Caco-2 (cell line): Measurements from ENCODE around the gene TMEM41A. TPM values are rescaled to one million over a fixed set of nuclear protein-coding genes. Genes with fewer than 3 reads are reported as not detected.

Experiments
- BruUV-seq: library from RNA; stranded (reverse); fragments of 400-500 nt; replicated peaks from 2 replicates; lab custom pipeline; 2021; lab: Mats Ljungman, UMichigan
- CTCF ChIA-PET: fragments of 300-600 bp; sonication (Branson Sonifier 250); formaldehyde crosslinking; loops from one replicate; lab custom pipeline; 2022; ENCODE audit warnings: antibody characterized with exemption; lab: Charles Lee
- POLR2A ChIA-PET: fragments of 300-600 bp; sonication (Branson Sonifier 250); formaldehyde crosslinking; loops from one replicate; lab custom pipeline; 2022; ENCODE audit warnings: antibody characterized with exemption; lab: Charles Lee
- DNase-seq, 2 experiments: peaks; one replicate each; pipeline versions ENCODE4 v3.0.0 to v3.0.0-alpha.2; 2020 to 2022
- H3K27me3 ChIP-seq: replicated peaks from 2 replicates; pipeline ENCODE4 v1.6.0; 2011; ENCODE audit warnings: low read length; ENCODE audit not compliant: control insufficient read depth, insufficient read depth
- H3K36me3 ChIP-seq: 2 replicates; pipeline ENCODE4 v1.5.1; 2011; ENCODE audit warnings: low read length; ENCODE audit not compliant: control insufficient read depth, insufficient read depth
- H3K4me1 ChIP-seq: fragments of 250-450 bp; sonication (Bioruptor Pico); 2 replicates; pipeline ENCODE4 v1.5.1; 2020; ENCODE audit warnings: mild to moderate bottlenecking
- H3K4me3 ChIP-seq: 2 replicates; pipeline ENCODE4 v1.5.1; 2011; ENCODE audit warnings: low read depth, mild to moderate bottlenecking, control low read depth, low read length
- H3K9me3 ChIP-seq: fragments of 250-450 bp; sonication (Bioruptor Pico); 2 replicates; pipeline ENCODE4 v1.5.1; 2020; ENCODE audit warnings: mild to moderate bottlenecking, moderate library complexity
- H3K27ac Mint-ChIP-seq: one replicate; pipeline ENCODE4 v1.8.0; 2022; ENCODE audit warnings: mixed read lengths; ENCODE audit not compliant: unreplicated experiment
- H3K27me3 Mint-ChIP-seq: one replicate; pipeline ENCODE4 v1.8.0; 2022; ENCODE audit warnings: mixed read lengths; ENCODE audit not compliant: insufficient read depth, unreplicated experiment
- H3K36me3 Mint-ChIP-seq: one replicate; pipeline ENCODE4 v1.8.0; 2022; ENCODE audit warnings: mild to moderate bottlenecking, mixed read lengths; ENCODE audit not compliant: insufficient read depth, unreplicated experiment
- H3K4me1 Mint-ChIP-seq: one replicate; pipeline ENCODE4 v1.8.0; 2022; ENCODE audit warnings: low read depth, mixed read lengths; ENCODE audit not compliant: unreplicated experiment
- H3K4me3 Mint-ChIP-seq: one replicate; pipeline ENCODE4 v1.8.0; 2022; ENCODE audit warnings: mild to moderate bottlenecking, moderate library complexity, mixed read lengths; ENCODE audit not compliant: unreplicated experiment
- H3K9me3 Mint-ChIP-seq: one replicate; pipeline ENCODE4 v1.8.0; 2022; ENCODE audit warnings: mixed read lengths; ENCODE audit not compliant: unreplicated experiment
- intact Hi-C: fragments of 100-400 bp; cut with micrococcal nuclease; formaldehyde crosslinking; loops from one replicate; pipeline ENCODE4 v1.10.0; 2022; ENCODE audit not compliant: unreplicated experiment
- total RNA-seq: library from RNA; stranded (reverse); gene quantifications from 2 replicates; pipeline ENCODE4 v1.2.3, GENCODE V29; 2022
- TF ChIP-seq, protein P1 (sequence below), 2 experiments: fragments of 200-600 bp in 1 of 2; IDR thresholded peaks; 1 replicate in 1 of 2; 2 replicates in 1 of 2; pipeline versions ENCODE4 v1.5.1 to v1.8.0; 2011 to 2022; ENCODE audit warnings: antibody characterized with exemption in 1 of 2, control low read depth in 1 of 2, inconsistent platforms in 1 of 2, low read depth in 1 of 2, low read length in 1 of 2, mild to moderate bottlenecking in 1 of 2, moderate library complexity in 1 of 2; ENCODE audit not compliant: insufficient read depth in 1 of 2, severe bottlenecking in 1 of 2, unreplicated experiment in 1 of 2

The TMEM41A gene
- total RNA-seq, 1 experiment from 2014 or later: 39.4 TPM

DNA sequence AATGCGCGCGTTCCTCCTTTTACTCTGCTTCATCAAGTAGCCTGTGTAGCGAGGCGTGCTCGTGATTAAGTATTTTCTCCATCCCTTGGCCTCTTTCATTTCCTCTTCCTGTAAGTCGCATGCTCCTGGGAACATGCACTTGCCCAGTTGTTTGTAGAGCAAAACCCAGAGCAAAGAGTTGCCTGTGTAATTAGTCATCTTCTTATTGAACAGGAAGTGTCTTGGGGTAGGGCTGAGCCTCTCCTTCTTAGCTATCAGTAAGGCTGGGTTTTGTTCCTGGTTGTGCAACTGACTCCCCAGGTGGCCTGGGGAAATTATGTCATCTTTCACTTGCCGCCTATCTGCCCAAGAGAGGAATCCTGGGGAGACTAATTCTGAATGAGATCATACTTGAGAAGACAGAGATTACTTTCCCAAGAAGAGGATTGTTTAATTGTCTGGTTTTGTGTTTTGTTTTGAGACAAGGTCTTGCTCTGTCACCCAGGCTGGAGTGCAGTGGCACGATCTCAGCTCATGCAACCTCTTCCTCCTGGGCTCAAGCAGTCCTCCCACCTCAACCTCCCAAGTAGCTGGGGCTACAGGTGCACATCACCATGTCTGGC is 38.6 kb upstream of the TMEM41A start:
- Histone ChIP-seq H3K9me3 (no peaks in the 10 kb centered on the region), H3K36me3 (no peaks in the 10 kb centered on the region), H3K27me3 (no peaks in the 10 kb centered on the region), H3K4me1 (peaks cover 14% of the 10 kb centered on the region), H3K4me3 (no peak overlapping the region)
- Mint-ChIP-seq H3K36me3 (no peaks in the 10 kb centered on the region), H3K27ac (peak overlapping the region; percentile 78), H3K4me3 (peak overlapping the region; percentile 51), H3K4me1 (peaks cover 5% of the 10 kb centered on the region), H3K9me3 (no peaks in the 10 kb centered on the region), H3K27me3 (no peaks in the 10 kb centered on the region)
- TF ChIP-seq, protein P1, sequence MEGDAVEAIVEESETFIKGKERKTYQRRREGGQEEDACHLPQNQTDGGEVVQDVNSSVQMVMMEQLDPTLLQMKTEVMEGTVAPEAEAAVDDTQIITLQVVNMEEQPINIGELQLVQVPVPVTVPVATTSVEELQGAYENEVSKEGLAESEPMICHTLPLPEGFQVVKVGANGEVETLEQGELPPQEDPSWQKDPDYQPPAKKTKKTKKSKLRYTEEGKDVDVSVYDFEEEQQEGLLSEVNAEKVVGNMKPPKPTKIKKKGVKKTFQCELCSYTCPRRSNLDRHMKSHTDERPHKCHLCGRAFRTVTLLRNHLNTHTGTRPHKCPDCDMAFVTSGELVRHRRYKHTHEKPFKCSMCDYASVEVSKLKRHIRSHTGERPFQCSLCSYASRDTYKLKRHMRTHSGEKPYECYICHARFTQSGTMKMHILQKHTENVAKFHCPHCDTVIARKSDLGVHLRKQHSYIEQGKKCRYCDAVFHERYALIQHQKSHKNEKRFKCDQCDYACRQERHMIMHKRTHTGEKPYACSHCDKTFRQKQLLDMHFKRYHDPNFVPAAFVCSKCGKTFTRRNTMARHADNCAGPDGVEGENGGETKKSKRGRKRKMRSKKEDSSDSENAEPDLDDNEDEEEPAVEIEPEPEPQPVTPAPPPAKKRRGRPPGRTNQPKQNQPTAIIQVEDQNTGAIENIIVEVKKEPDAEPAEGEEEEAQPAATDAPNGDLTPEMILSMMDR (IDR thresholded peaks at IDR 0.05; ENCODE audit: insufficient read depth in 1 of 2, low read depth in 1 of 2, low read length in 1 of 2, severe bottlenecking in 1 of 2, unreplicated experiment in 1 of 2): no peak
- BruUV-seq: no TSS peak
- ChIA-PET POLR2A (interaction anchor here (1.1 kb wide), 1 partner anchor 48 kb away, joined by 4 read pairs; no protein-coding TSS in a partner anchor), CTCF (no interaction called here)
- DNase-seq: peak; percentile 79 to 84
- intact Hi-C loops: no loop called here

DNA sequence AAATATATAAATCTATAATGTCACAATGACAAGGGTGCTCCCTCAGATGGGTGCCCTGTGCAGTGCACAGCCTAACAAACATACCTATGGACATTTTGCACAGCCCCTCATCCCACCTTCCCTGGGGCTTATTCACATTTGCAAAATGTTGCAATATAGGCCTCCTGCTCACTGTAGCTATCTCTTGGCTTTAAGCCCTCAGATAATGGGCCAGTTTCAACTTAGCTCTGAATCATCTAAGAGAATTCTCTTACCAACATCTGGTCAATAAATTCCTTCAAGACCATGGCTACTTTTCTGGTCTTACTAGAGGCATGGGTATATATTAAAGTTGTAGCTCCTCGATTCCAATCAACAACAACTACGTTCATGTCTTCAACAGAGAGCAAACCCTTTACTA is 35.7 kb upstream of the TMEM41A start:
- Mint-ChIP-seq H3K4me1 (no peaks in the 10 kb centered on the region), H3K27ac (no peak overlapping the region), H3K9me3 (no peaks in the 10 kb centered on the region), H3K27me3 (no peaks in the 10 kb centered on the region), H3K4me3 (no peak overlapping the region), H3K36me3 (no peaks in the 10 kb centered on the region)
- H3K4me1 ChIP-seq: peaks cover 14% of the 10 kb centered on the region
- intact Hi-C loops: no loop called here
- TF ChIP-seq, protein P1 (IDR thresholded peaks at IDR 0.05; ENCODE audit: insufficient read depth in 1 of 2, low read depth in 1 of 2, low read length in 1 of 2, severe bottlenecking in 1 of 2, unreplicated experiment in 1 of 2): no peak
- DNase-seq: no peak
- no peaks in the 10 kb centered on the region for H3K36me3 ChIP-seq
- no peaks in the 10 kb centered on the region for H3K9me3 ChIP-seq
- BruUV-seq: no TSS peak
- no peak overlapping the region for H3K4me3 ChIP-seq
- H3K27me3 ChIP-seq: no peaks in the 10 kb centered on the region
- ChIA-PET POLR2A (no interaction called here), CTCF (no interaction called here)

DNA sequence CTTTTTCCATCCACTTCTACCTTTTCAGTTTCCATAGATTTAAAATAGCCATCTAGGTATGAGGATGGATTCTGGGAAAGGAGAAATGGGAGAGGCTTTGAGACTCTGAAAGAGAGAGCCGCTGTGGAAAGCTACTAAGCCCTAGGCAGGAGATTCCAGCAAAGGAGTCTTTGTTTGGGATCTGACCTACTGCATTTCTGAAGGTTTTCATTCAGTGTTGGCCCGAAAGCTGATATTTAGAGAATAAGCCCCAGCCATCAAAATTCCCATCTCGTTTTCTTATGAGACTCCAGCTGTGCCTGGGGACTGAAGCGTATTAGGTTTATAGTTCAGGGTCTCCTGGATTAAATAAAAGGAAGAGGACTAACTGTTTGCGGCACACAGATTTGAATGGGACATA is 34.1 kb upstream of the TMEM41A start:
- Mint-ChIP-seq H3K27me3 (no peaks in the 10 kb centered on the region), H3K36me3 (no peaks in the 10 kb centered on the region), H3K4me3 (no peak overlapping the region), H3K4me1 (peaks cover 2% of the 10 kb centered on the region), H3K27ac (no peak overlapping the region), H3K9me3 (no peaks in the 10 kb centered on the region)
- ChIA-PET POLR2A (no interaction called here), CTCF (no interaction called here)
- DNase-seq: no peak
- intact Hi-C loops: no loop called here
- no peaks in the 10 kb centered on the region for H3K9me3 ChIP-seq
- no peaks in the 10 kb centered on the region for H3K27me3 ChIP-seq
- no peak overlapping the region for H3K4me3 ChIP-seq
- BruUV-seq: no TSS peak
- TF ChIP-seq, protein P1 (IDR thresholded peaks at IDR 0.05; ENCODE audit: insufficient read depth in 1 of 2, low read depth in 1 of 2, low read length in 1 of 2, severe bottlenecking in 1 of 2, unreplicated experiment in 1 of 2): no peak
- peaks cover 13% of the 10 kb centered on the region for H3K4me1 ChIP-seq
- H3K36me3 ChIP-seq: no peaks in the 10 kb centered on the region
